ENCODE results near the gene CDKN1C. TPM values are rescaled to one million over a fixed set of nuclear protein-coding genes. Genes with fewer than 3 reads are reported as not detected.

CDKN1C gene
- total RNA-seq, 1 experiment from 2014 or later = 15.4 TPM

DNA sequence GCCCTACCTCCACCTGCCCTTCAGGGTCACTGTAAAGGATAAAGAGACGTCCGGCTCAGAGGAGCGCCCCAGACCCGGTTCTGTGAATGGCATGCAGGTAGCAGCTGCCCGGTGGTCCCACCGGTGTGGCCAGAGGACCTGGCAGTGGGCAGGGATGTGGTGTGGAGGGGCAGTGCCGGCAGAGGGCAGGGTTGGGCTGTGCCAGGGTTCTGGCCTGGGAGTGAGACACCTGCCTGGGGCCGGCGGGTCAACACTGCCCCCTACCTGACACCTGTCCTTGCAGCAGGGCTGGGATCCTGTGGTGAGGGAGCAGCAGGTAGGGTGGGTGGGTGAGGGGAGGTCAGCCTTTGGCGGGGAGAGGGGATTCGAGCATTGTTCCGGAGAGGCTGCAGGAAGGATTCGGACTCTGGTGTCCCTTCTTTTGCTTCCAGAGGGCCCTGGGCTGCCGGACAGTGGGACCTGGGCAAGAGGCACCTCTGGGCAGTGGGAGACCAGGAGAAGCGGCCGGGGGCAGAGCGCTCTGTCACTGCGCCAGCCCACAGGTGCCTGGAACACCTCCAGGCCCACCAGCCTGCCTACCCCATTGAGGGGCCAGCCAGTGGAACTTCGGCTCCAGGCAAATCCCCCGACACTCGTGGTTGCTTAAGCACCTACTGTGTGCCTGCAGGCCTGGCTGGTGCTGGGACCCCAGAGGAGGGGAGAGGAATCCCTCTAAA lies 45.3 kb upstream of the CDKN1C start:
- TF ChIP-seq, protein P1, sequence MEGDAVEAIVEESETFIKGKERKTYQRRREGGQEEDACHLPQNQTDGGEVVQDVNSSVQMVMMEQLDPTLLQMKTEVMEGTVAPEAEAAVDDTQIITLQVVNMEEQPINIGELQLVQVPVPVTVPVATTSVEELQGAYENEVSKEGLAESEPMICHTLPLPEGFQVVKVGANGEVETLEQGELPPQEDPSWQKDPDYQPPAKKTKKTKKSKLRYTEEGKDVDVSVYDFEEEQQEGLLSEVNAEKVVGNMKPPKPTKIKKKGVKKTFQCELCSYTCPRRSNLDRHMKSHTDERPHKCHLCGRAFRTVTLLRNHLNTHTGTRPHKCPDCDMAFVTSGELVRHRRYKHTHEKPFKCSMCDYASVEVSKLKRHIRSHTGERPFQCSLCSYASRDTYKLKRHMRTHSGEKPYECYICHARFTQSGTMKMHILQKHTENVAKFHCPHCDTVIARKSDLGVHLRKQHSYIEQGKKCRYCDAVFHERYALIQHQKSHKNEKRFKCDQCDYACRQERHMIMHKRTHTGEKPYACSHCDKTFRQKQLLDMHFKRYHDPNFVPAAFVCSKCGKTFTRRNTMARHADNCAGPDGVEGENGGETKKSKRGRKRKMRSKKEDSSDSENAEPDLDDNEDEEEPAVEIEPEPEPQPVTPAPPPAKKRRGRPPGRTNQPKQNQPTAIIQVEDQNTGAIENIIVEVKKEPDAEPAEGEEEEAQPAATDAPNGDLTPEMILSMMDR (conservative IDR thresholded peaks at IDR 0.05) = peak; percentile 95
- peaks cover 6 to 8% of the 10 kb centered on the region in 2 experiments for H3K4me1 Mint-ChIP-seq
- Histone ChIP-seq H2BK120ac (ENCODE audit: low read depth, low read length, poor library complexity, severe bottlenecking) (no peak overlapping the region), H2AFZ (ENCODE audit: low read length) (no peak overlapping the region), H4K8ac (replicated peaks; ENCODE audit: insufficient read length, low read depth, low read length) (no peak overlapping the region), H2BK15ac (ENCODE audit: low read depth, low read length) (no peak overlapping the region), H3K79me2 (ENCODE audit: insufficient read depth, low read length) (no peaks in the 10 kb centered on the region), H3K4ac (ENCODE audit: low read depth, low read length) (no peak overlapping the region), H3K4me1 (ENCODE audit: insufficient read depth, low read length) (no peaks in the 10 kb centered on the region), H2BK5ac (ENCODE audit: insufficient read length, low read length) (no peak overlapping the region), H4K20me1 (ENCODE audit: control insufficient read depth, insufficient read depth, insufficient read length) (no peaks in the 10 kb centered on the region), H4K5ac (ENCODE audit: insufficient read length, low read depth, low read length) (no peak overlapping the region), H3K23ac (ENCODE audit: insufficient read length, low read depth, low read length) (no peak overlapping the region), H3K79me1 (ENCODE audit: insufficient read depth, low read depth, low read length, poor library complexity, severe bottlenecking) (no peaks in the 10 kb centered on the region), H3K18ac (ENCODE audit: insufficient read length, low read depth, low read length) (no peak overlapping the region), H2AK5ac (ENCODE audit: insufficient read length, low read length) (no peak overlapping the region), H3K9ac (ENCODE audit: extremely low read depth, insufficient read length, low read length) (no peak overlapping the region), H4K91ac (ENCODE audit: insufficient read length, low read depth, low read length) (no peak overlapping the region), H3K27me3 (ENCODE audit: insufficient read depth, low read length) (peaks cover 18% of the 10 kb centered on the region; the same call in 1 of the 2 replicates), H3K27ac (ENCODE audit: insufficient read length, low read depth, low read length) (no peak overlapping the region), H2BK12ac (ENCODE audit: insufficient read length, low read depth, low read length) (no peak overlapping the region), H3T11ph (ENCODE audit: low read length) (no peak overlapping the region), H3K14ac (ENCODE audit: insufficient read depth, low read length) (no peak overlapping the region), H2BK20ac (ENCODE audit: low read depth, low read length, poor library complexity, severe bottlenecking) (no peak overlapping the region), H3K56ac (ENCODE audit: insufficient read length, low read depth, low read length) (no peak overlapping the region), H3K9me3 (ENCODE audit: control insufficient read depth, low read depth, low read length) (no peaks in the 10 kb centered on the region), H3K4me2 (ENCODE audit: insufficient read depth, insufficient read length, low read length) (peak overlapping the region; percentile 66), H3K23me2 (ENCODE audit: insufficient read length, low read depth, low read length, poor library complexity, severe bottlenecking) (peaks cover 10% of the 10 kb centered on the region)
- no CpG with 5 or more reads among the region's 21 CpGs for WGBS (ENCODE audit: extremely low coverage, insufficient read length, low lambda C conversion rate)
- H3K4me3 Mint-ChIP-seq = peak overlapping the region; percentile 61 to 80
- peak; percentile 98 for DNase-seq
- peaks cover 0 to 2% of the 10 kb centered on the region in 2 experiments; a peak in 3 of 5 replicates for H3K9me3 Mint-ChIP-seq
- H3K36me3 Mint-ChIP-seq (ENCODE audit: insufficient read depth in 1 of 3, low read depth in 3 of 3) = peaks cover 0 to 5% (median 2%) of the 10 kb centered on the region in 3 experiments; a peak in 1 of 7 replicates
- H3K27me3 Mint-ChIP-seq (ENCODE audit: low read depth) = peaks cover 43% of the 10 kb centered on the region
- no peak overlapping the region for H3K27ac Mint-ChIP-seq
